GM19328 (cell line): ENCODE measurements around the gene ABCB8.
A peak's percentile ranks its signal among the peaks of the same experiment; 100 is the strongest.

ENCODE experiments used
- ATAC-seq: cut with Tn5 transposase; IDR thresholded peaks from one replicate; pipeline ENCODE4 v1.9.1; 2021; ENCODE audit warnings: mild to moderate bottlenecking, moderate library complexity; ENCODE audit not compliant: unreplicated experiment

Gene ABCB8

GRCh38 chr7:151083071-151083823, 55.0 kb downstream of the ABCB8 start, which contains the start of gene TMUB1:
TMUB1 (minus strand) TSS chr7:151083493; CDS start chr7:151082563, 930 bp downstream.
- peak; percentile 50 for ATAC-seq

GRCh38 chr7:151083824-151084160, 55.5 kb downstream of the ABCB8 start:
- no peak for ATAC-seq

- ATAC-seq, result no peak
Measured at GRCh38 chr7:151085329-151085690, 57.1 kb downstream of the ABCB8 start.

GRCh38 chr7:151085691-151086620, 57.7 kb downstream of the ABCB8 start, which contains the start of gene AGAP3:
AGAP3 (plus strand) TSS chr7:151086475; CDS start chr7:151086742, 267 bp downstream.
- no peak for ATAC-seq

GRCh38 chr7:151086802-151087244, 58.6 kb downstream of the ABCB8 start:
- ATAC-seq, result no peak

- no peak for ATAC-seq
Measured at GRCh38 chr7:151087245-151088018, 59.2 kb downstream of the ABCB8 start.

GRCh38 chr7:151088019-151088855, 60.0 kb downstream of the ABCB8 start:
- ATAC-seq, result no peak

GRCh38 chr7:151088856-151089699, 60.8 kb downstream of the ABCB8 start:
- ATAC-seq, result no peak

GRCh38 chr7:151089893-151090730, 61.9 kb downstream of the ABCB8 start:
- no peak for ATAC-seq

- no peak for ATAC-seq
Measured at GRCh38 chr7:151091003-151091402, 62.8 kb downstream of the ABCB8 start.

- no peak for ATAC-seq
Measured at GRCh38 chr7:151091431-151091830, 63.2 kb downstream of the ABCB8 start.

GRCh38 chr7:151091988-151092387, 63.7 kb downstream of the ABCB8 start:
- ATAC-seq, result no peak

- no peak for ATAC-seq
Measured at GRCh38 chr7:151093748-151094147, 65.5 kb downstream of the ABCB8 start.

- ATAC-seq, result no peak
Measured at GRCh38 chr7:151094675-151095074, 66.4 kb downstream of the ABCB8 start.

GRCh38 chr7:151095123-151095797, 67.0 kb downstream of the ABCB8 start:
- ATAC-seq, result no peak

- ATAC-seq, result no peak
Measured at GRCh38 chr7:151095828-151096475, 67.7 kb downstream of the ABCB8 start.
